K562 (cell line): Measurements from ENCODE around the gene RPLP2. TPM values are rescaled to one million over a fixed set of nuclear protein-coding genes. Genes with fewer than 3 reads are reported as not detected.

Experiments used
- ATAC-seq: fragments of 200-7000 bp; cut with Tn5 transposase; 3 replicates; pipeline ENCODE4 v1.9.1; 2020; ENCODE audit warnings: moderate library complexity
- BruUV-seq: library from RNA; stranded (reverse); fragments of 400-500 nt; replicated peaks from 2 replicates; lab custom pipeline; 2021; lab: Mats Ljungman, UMichigan
- CTCF ChIA-PET: fragments of 300-600 bp; formaldehyde crosslinking; extraction: SDS; loops from one replicate; lab custom pipeline; 2021; ENCODE audit warnings: low intra/inter-chr PET ratio; lab: Yijun Ruan, JAX
- POLR2A ChIA-PET: fragments of 300-600, 350-650 bp; sonication (Branson Sonifier 250); formaldehyde crosslinking; extraction: SDS; loops from one replicate; lab custom pipeline; 2021; ENCODE audit warnings: antibody characterized with exemption, inconsistent platforms; lab: Yijun Ruan, JAX
- DNase-seq, 4 experiments: peaks; one replicate each; pipeline versions ENCODE4 v3.0.0 to v3.0.0-alpha.2; 2011 to 2018; ENCODE audit warnings: low spot score in 3 of 4, mixed read lengths in 3 of 4; ENCODE audit errors: extremely low read depth in 1 of 4
- FAIRE-seq: peaks from 2 replicates; lab custom pipeline; 2011; peaks lifted over from hg19 to GRCh38; lab: Jason Lieb, UNC
- H2AFZ ChIP-seq: 2 replicates; pipeline ENCODE4 v1.6.0; 2011; ENCODE audit warnings: low read depth, low read length, control low read depth, inconsistent platforms
- H3K27ac ChIP-seq: fragments of 200-600 bp; 3 replicates; pipeline ENCODE4 v1.8.0; 2011; ENCODE audit warnings: low read depth, mild to moderate bottlenecking, control low read depth, inconsistent platforms, low read length, moderate library complexity, mixed read lengths; ENCODE audit errors: extremely low read depth
- H3K27me3 ChIP-seq, 2 experiments: fragments of 300-600 bp in 1 of 2; 2 replicates in 1 of 2; 3 replicates in 1 of 2; pipeline versions ENCODE4 v1.6.0 to v1.8.0; 2011; ENCODE audit warnings: inconsistent platforms in 2 of 2, low read length in 2 of 2, mild to moderate bottlenecking in 1 of 2, mixed read lengths in 1 of 2, moderate library complexity in 1 of 2; ENCODE audit not compliant: control insufficient read depth in 2 of 2, insufficient read depth in 2 of 2
- H3K36me3 ChIP-seq: fragments of 300-600 bp; 3 replicates; pipeline ENCODE4 v1.8.0; 2011; ENCODE audit warnings: mild to moderate bottlenecking, low read length, inconsistent platforms; ENCODE audit not compliant: control insufficient read depth, insufficient read depth
- H3K4me1 ChIP-seq, 2 experiments: fragments of 200-600 bp in 1 of 2; replicated peaks in 1 of 2; 2 replicates in 1 of 2; 3 replicates in 1 of 2; pipeline versions ENCODE4 v1.5.1 to v1.8.0; 2011; ENCODE audit warnings: inconsistent platforms in 2 of 2, low read length in 2 of 2, mild to moderate bottlenecking in 1 of 2, mixed read lengths in 1 of 2, moderate library complexity in 1 of 2; ENCODE audit not compliant: control insufficient read depth in 2 of 2, insufficient read depth in 2 of 2
- H3K4me2 ChIP-seq: 2 replicates; pipeline ENCODE4 v1.6.1; 2011; ENCODE audit warnings: low read length, control low read depth, inconsistent platforms, mixed read lengths; ENCODE audit not compliant: insufficient read depth
- H3K4me3 ChIP-seq: fragments of 200-600 bp; sonication (generic), shearing (Covaris generic); 2 replicates; pipeline ENCODE4 v1.5.1; 2016; ENCODE audit warnings: control low read depth, inconsistent platforms
- H3K79me2 ChIP-seq: fragments of 200-600 bp; 3 replicates; pipeline ENCODE4 v1.8.0; 2011; ENCODE audit warnings: low read length, inconsistent platforms; ENCODE audit not compliant: control insufficient read depth, insufficient read depth
- H3K9ac ChIP-seq, 2 experiments: 2 replicates each; pipeline versions ENCODE4 v1.6.0 to v1.6.1; 2011; ENCODE audit warnings: low read depth in 2 of 2, low read length in 2 of 2, control low read depth in 1 of 2, inconsistent platforms in 1 of 2, mild to moderate bottlenecking in 1 of 2, mixed read lengths in 1 of 2; ENCODE audit not compliant: insufficient read depth in 1 of 2
- H3K9me1 ChIP-seq: one replicate; pipeline ENCODE4 v1.6.0; 2011; ENCODE audit warnings: inconsistent platforms, mild to moderate bottlenecking, low read length, moderate library complexity; ENCODE audit not compliant: control insufficient read depth, insufficient read depth
- H3K9me3 ChIP-seq: replicated peaks from 2 replicates; pipeline ENCODE4 v1.5.1; 2011; ENCODE audit warnings: low read depth, low read length, inconsistent platforms; ENCODE audit not compliant: control insufficient read depth, insufficient read depth
- H4K20me1 ChIP-seq: replicated peaks from 2 replicates; pipeline ENCODE4 v1.6.1; 2011; ENCODE audit warnings: low read length, inconsistent platforms, mixed read lengths; ENCODE audit not compliant: control insufficient read depth, insufficient read depth
- POLR2G ChIP-seq: fragments of 200-400 bp; formaldehyde crosslinking; IDR thresholded peaks from 2 replicates; pipeline ENCODE4 v1.6.1; 2017; ENCODE audit warnings: low read depth, mild to moderate bottlenecking, antibody characterized with exemption, low read length, moderate library complexity
- ZNF398 ChIP-seq: fragments of 250-450 bp; sonication (Bioruptor Pico); IDR thresholded peaks from 2 replicates; pipeline ENCODE4 v1.8.0; 2021; ENCODE audit warnings: moderate library complexity, mild to moderate bottlenecking, inconsistent platforms
- WGBS: fragments of 100-300 bp; shearing (Covaris generic); methylation state at CpG from one replicate; pipeline ENCODE4 v1.1.6; 2016; ENCODE audit warnings: low coverage, mixed read lengths; ENCODE audit not compliant: insufficient coverage; ENCODE audit errors: missing lambda C conversion rate; 5-methylcytosine and 5-hydroxymethylcytosine counted together
- in situ Hi-C: fragments of 300-500 bp; cut with MboI; formaldehyde crosslinking; loops from 4 replicates; pipeline ENCODE4 v1.15.0; 2018; ENCODE audit warnings: inconsistent platforms, mixed read lengths
- intact Hi-C: fragments of 100-400 bp; cut with micrococcal nuclease; formaldehyde crosslinking; loops from 2 replicates; pipeline ENCODE4 v1.14.2; 2022
- polyA plus RNA-seq, 8 experiments: library from polyadenylated mRNA; depleted of rRNA in 4 of 8; stranded (reverse) in 5 of 8; unstranded in 3 of 8; fragments of >200 nt; fragmentation: Nextera tagmentation in 2 of 8; fragmentation: Illumina TruSeq in 1 of 8; extraction: Ambion mirVana in 2 of 8; extraction: Trizol in 1 of 8; gene quantifications; 2 replicates each; pipeline versions ENCODE4 v1.2.1 to v1.2.3, GENCODE V29; 2011 to 2014; ENCODE audit warnings: inconsistent platforms in 1 of 8, missing spikeins in 1 of 8
- total RNA-seq, 7 experiments: library from RNA; depleted of rRNA in 6 of 7; stranded (reverse); fragments of >200 nt in 6 of 7; fragmentation: Illumina TruSeq in 2 of 7; extraction: Trizol in 2 of 7; gene quantifications; 2 replicates each; pipeline versions ENCODE4 v1.2.1 to v1.2.3, GENCODE V29; 2011 to 2021; ENCODE audit warnings: low replicate concordance in 1 of 7

The RPLP2 gene
- total and polyA plus RNA-seq, 9 of the 15 experiments (the other 6 are each of a cell fraction or from before 2014, with no cell fraction given) = 528 to 3,807 (median 1,633) TPM

- H3K9ac ChIP-seq = no peak overlapping the region; a peak in 1 of 4 replicates
- in situ Hi-C loops (no loop called here), intact Hi-C loops (no loop called here)
- peaks cover 13 to 97% of the 10 kb centered on the region in 2 experiments for H3K4me1 ChIP-seq
- H3K79me2 ChIP-seq = peaks cover 31% of the 10 kb centered on the region
- no peak overlapping the region for H2AFZ ChIP-seq
- H3K27ac ChIP-seq = no peak overlapping the region
- H3K9me3 ChIP-seq = no peaks in the 10 kb centered on the region
- H4K20me1 ChIP-seq = no peaks in the 10 kb centered on the region
- no peaks in the 10 kb centered on the region for H3K9me1 ChIP-seq
- H3K4me3 ChIP-seq = no peak overlapping the region
- H3K36me3 ChIP-seq = peaks cover 38% of the 10 kb centered on the region; the same call in 1 of the 3 replicates
- 87% methylated on average over 18 of the region's 20 CpGs for WGBS
- DNase-seq (no peak), ATAC-seq (no peak), FAIRE-seq (no peak)
- TF ChIP-seq ZNF398 (CRISPR knock-in tag) = no peak
- TF ChIP-seq POLR2G = peak; percentile 56
- BruUV-seq = no TSS peak
- no peaks in the 10 kb centered on the region for H3K27me3 ChIP-seq
- H3K4me2 ChIP-seq = no peak overlapping the region
- CTCF ChIA-PET = no interaction called here
- POLR2A ChIA-PET = interaction anchor here (0.5 to 1.9 kb wide), 3 partner anchors 8 to 9 kb away, joined by 3 to 6 read pairs (median 5); partner anchors contain the start of gene RPLP2
These were observed 8.5 kb upstream of the RPLP2 start for GRCh38 chr11:801097-801780.
